Fibroblast of mammary gland (primary cell): ENCODE measurements around the gene PRKCB.

Experiments used
- DNase-seq: peaks from one replicate; pipeline ENCODE4 v3.0.0-alpha.2; 2010; ENCODE audit warnings: low read depth
- H3K4me3 ChIP-seq: 2 replicates; pipeline ENCODE4 v1.5.1; 2011; ENCODE audit warnings: low read depth, mild to moderate bottlenecking, low read length, moderate library complexity; ENCODE audit not compliant: control insufficient read depth
- TF ChIP-seq, protein P1 (sequence below): conservative IDR thresholded peaks from 2 replicates; pipeline ENCODE4 v1.5.1; 2011; ENCODE audit warnings: low read depth, low read length, inconsistent platforms; ENCODE audit not compliant: control insufficient read depth, insufficient read depth

The PRKCB gene

DNA sequence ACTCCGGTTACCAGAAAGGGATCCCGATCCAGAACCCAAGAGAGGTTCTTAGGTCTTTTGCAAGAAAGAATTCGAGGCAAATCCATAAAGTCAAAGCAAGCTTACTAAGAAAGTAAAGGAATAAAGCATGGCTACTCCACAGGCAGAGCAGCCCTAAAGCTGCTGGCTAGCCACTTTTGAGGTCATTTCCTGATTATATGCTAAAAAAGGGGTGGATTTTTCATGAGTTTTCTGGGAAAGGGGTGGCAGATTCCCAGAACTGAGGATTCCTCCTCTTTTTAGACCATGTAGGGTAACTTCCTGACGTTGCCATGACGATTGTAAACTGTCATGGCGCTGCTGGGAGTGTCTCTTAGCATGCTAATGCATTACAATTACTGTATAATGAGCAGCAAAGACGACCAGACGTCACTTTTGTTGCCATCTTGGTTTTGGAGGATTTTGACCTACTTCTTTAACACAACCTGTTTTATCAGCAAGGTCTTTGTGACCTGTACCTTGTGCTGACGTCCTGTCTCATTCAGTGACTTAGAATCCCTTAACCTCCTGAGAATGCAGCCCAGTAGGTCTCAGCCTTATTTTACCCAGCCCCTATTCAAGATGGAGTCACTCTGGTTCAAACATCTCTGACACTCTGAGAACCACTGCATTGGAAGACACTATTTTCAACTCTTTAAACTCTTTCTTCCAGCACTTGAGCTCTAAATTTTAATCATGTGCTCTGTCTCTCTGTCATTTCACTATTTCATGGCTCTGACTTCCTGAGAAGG is 216.7 kb downstream of the PRKCB start:
- no peak overlapping the region for H3K4me3 ChIP-seq
- no peak for DNase-seq
- TF ChIP-seq, protein P1, sequence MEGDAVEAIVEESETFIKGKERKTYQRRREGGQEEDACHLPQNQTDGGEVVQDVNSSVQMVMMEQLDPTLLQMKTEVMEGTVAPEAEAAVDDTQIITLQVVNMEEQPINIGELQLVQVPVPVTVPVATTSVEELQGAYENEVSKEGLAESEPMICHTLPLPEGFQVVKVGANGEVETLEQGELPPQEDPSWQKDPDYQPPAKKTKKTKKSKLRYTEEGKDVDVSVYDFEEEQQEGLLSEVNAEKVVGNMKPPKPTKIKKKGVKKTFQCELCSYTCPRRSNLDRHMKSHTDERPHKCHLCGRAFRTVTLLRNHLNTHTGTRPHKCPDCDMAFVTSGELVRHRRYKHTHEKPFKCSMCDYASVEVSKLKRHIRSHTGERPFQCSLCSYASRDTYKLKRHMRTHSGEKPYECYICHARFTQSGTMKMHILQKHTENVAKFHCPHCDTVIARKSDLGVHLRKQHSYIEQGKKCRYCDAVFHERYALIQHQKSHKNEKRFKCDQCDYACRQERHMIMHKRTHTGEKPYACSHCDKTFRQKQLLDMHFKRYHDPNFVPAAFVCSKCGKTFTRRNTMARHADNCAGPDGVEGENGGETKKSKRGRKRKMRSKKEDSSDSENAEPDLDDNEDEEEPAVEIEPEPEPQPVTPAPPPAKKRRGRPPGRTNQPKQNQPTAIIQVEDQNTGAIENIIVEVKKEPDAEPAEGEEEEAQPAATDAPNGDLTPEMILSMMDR, result no peak

- H3K4me3 ChIP-seq, result no peak overlapping the region
- TF ChIP-seq, protein P1, result no peak
- no peak for DNase-seq
These were observed 217.5 kb downstream of the PRKCB start for GRCh38 chr16:24053099-24053946.

DNA sequence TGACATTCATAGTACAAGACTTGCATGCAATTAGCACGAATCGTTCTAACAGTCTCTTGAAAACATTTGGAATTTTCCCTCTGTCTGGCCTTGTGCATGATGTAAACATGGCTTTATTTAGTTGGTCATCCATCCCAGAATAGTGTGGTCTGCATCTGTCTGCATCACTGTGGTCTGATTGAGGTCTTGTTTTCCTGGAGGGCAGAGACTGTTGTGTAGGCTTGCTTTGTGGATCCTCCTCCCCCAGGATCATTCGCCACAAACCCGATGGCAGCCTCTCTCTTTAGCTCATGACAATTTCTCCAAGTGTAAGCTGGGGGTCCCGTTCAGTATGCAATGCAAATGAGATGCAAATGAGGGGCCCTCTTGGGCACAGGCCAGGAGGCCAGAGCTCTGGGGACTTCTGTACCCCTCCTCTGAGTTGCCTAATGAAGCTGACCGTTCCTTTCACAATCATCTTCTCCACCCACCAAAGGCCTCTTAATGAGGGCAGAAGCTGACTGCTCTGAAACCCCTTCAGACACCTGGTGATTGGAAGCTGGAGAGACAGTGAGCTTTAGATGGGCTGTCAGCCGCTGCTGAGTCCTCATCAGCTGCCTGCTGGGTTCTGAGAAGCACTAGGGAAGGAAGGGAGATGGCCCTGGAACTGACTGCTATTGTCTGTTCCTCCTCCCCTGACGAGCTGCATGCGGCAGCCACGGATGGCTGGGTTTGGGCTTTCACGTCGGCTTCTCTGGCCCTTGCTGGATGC is 219.1 kb downstream of the PRKCB start:
- no peak for DNase-seq
- TF ChIP-seq, protein P1, result no peak
- no peak overlapping the region for H3K4me3 ChIP-seq

DNA sequence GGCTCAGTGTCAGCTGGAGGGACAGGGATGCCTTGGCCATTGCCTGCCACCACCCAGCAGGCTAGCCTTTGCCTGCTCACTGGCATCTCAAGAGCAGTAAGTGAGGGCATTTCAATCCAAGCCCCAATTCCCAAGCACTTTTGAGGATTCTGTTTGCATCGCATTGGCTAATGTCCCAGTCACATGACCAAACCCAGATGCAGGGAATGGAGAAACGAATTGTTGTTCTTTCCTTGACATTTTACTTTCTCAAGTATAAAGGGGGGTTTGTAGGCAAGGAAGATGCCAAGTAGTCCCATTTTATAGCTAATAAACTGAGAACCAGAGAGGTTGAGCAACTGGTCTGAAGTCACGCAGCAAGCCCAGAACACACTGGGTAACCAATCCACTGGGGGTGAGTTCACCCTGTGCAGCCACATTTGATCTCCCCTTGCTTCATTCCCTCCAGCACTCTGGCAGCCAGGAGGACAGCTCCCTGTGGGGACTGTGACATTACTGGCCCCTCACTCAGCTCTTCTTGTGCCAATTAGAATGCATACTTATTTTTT is 226.6 kb downstream of the PRKCB start:
- no peak for DNase-seq
- TF ChIP-seq, protein P1, result no peak
- no peak overlapping the region for H3K4me3 ChIP-seq

- no peak overlapping the region for H3K4me3 ChIP-seq
- TF ChIP-seq, protein P1, result no peak
- no peak for DNase-seq
These were observed 233.3 kb downstream of the PRKCB start for GRCh38 chr16:24069036-24069590.

DNA sequence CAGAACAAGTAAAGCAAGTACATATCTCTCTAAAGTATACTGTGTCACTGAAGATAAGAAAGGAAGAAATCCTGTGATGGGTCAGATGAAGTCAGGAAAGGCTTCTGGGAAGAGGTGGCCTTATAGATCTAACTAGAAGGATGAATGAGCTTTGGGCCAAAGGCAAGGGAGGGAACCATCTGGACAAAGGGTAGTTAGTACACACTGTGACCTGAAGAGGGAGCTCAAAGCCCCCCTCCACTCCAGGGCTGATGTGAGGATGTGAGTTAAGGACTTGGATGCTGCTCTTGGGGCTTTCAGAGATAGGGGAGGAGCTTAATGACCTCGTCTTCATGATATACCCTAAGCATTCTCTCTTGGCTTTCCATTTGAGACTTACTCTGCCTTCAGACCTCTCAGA is 235.1 kb downstream of the PRKCB start:
- DNase-seq, result peak; percentile 8
- no peak overlapping the region for H3K4me3 ChIP-seq
- TF ChIP-seq, protein P1, result peak; percentile 26
